HepG2 (cell line): ENCODE results near the gene ARTN. TPM values are rescaled to one million over a fixed set of nuclear protein-coding genes. Genes with fewer than 3 reads are reported as not detected.

ENCODE experiments used
- ASH2L ChIP-seq: fragments of 300-600, 200-600 bp; sonication (generic); IDR thresholded peaks from 2 replicates; pipeline ENCODE4 v1.7.0; 2017; ENCODE audit warnings: low read depth, mild to moderate bottlenecking, moderate library complexity, mixed read lengths, low read length; ENCODE audit not compliant: insufficient read length
- BCLAF1 ChIP-seq: fragments of 450-650 bp; IDR thresholded peaks from 2 replicates; pipeline ENCODE4 v1.6.1; 2017; ENCODE audit warnings: mild to moderate bottlenecking
- CTCF ChIP-seq: sonication (generic); formaldehyde crosslinking; IDR thresholded peaks from 2 replicates; pipeline ENCODE4 v1.5.0; 2020; ENCODE audit warnings: mild to moderate bottlenecking, missing genetic modification reagents, moderate library complexity
- E2F1 ChIP-seq: sonication (generic); formaldehyde crosslinking; IDR thresholded peaks from 2 replicates; pipeline ENCODE4 v1.5.0; 2020; ENCODE audit warnings: missing genetic modification reagents
- HINFP ChIP-seq: sonication (generic); formaldehyde crosslinking; IDR thresholded peaks from 2 replicates; pipeline ENCODE4 v1.4.0; 2020; ENCODE audit warnings: low read depth, mild to moderate bottlenecking, missing genetic modification reagents
- ISL2 ChIP-seq: sonication (generic); formaldehyde crosslinking; IDR thresholded peaks from 2 replicates; pipeline ENCODE4 v1.5.0; 2020; ENCODE audit warnings: missing genetic modification reagents
- JUND ChIP-seq: sonication (generic); formaldehyde crosslinking; IDR thresholded peaks from 2 replicates; pipeline ENCODE4 v1.8.0; 2022; ENCODE audit warnings: mild to moderate bottlenecking, missing genetic modification reagents
- NR2C2 ChIP-seq: sonication (generic); formaldehyde crosslinking; IDR thresholded peaks from 2 replicates; pipeline ENCODE4 v1.4.0; 2020; ENCODE audit warnings: missing genetic modification reagents, mild to moderate bottlenecking, moderate library complexity, borderline replicate concordance
- TAF15 ChIP-seq: fragments of 200-400 bp; formaldehyde crosslinking; IDR thresholded peaks from one replicate; pipeline ENCODE4 v1.6.1; 2018; ENCODE audit warnings: mild to moderate bottlenecking, low read depth, low read length; ENCODE audit not compliant: poor library complexity, severe bottlenecking
- TCF7L2 ChIP-seq: IDR thresholded peaks from 2 replicates; pipeline ENCODE4 v1.6.1; 2011; ENCODE audit warnings: mild to moderate bottlenecking, low read depth, low read length, moderate library complexity
- TMF1 ChIP-seq: sonication (generic); formaldehyde crosslinking; IDR thresholded peaks from 2 replicates; pipeline ENCODE4 v1.8.1; 2022; ENCODE audit warnings: low read depth, missing genetic modification reagents
- TOE1 ChIP-seq: sonication (generic); formaldehyde crosslinking; IDR thresholded peaks from 2 replicates; pipeline ENCODE4 v1.4.0; 2020; ENCODE audit warnings: mild to moderate bottlenecking, missing genetic modification reagents
- YEATS4 ChIP-seq: sonication (generic); formaldehyde crosslinking; IDR thresholded peaks from 2 replicates; pipeline ENCODE4 v1.4.0; 2020; ENCODE audit warnings: missing genetic modification reagents, borderline replicate concordance
- ZBTB37 ChIP-seq: sonication (generic); formaldehyde crosslinking; IDR thresholded peaks from 2 replicates; pipeline ENCODE4 v1.4.0; 2020; ENCODE audit warnings: mild to moderate bottlenecking, missing genetic modification reagents
- ZFP36L2 ChIP-seq: sonication (generic); formaldehyde crosslinking; IDR thresholded peaks from 2 replicates; pipeline ENCODE4 v1.4.0; 2020; ENCODE audit warnings: missing genetic modification reagents
- ZNF12 ChIP-seq: sonication (generic); formaldehyde crosslinking; IDR thresholded peaks from 2 replicates; pipeline ENCODE4 v1.5.0; 2020; ENCODE audit warnings: missing genetic modification reagents
- ZSCAN30 ChIP-seq: sonication (generic); formaldehyde crosslinking; IDR thresholded peaks from 2 replicates; pipeline ENCODE4 v1.5.0; 2020; ENCODE audit warnings: mild to moderate bottlenecking, missing genetic modification reagents
- polyA plus RNA-seq, 8 experiments: library from polyadenylated mRNA; depleted of rRNA in 3 of 8; stranded (reverse) in 7 of 8; unstranded in 1 of 8; fragments of >200 nt; fragmentation: Illumina TruSeq in 4 of 8; extraction: Trizol in 4 of 8; gene quantifications; 2 replicates each; pipeline versions ENCODE4 v1.2.1 to v1.2.3, GENCODE V29; 2011 to 2016; ENCODE audit warnings: low read depth in 4 of 8, missing spikeins in 1 of 8, mixed read lengths in 1 of 8; ENCODE audit not compliant: insufficient read depth in 1 of 8
- total RNA-seq, 5 experiments: library from RNA; depleted of rRNA; stranded (reverse); fragments of >200 nt; fragmentation: Illumina TruSeq; extraction: Trizol; gene quantifications; 2 replicates each; pipeline ENCODE4 v1.2.3, GENCODE V29; 2016; ENCODE audit warnings: low read depth in 1 of 5
- TF ChIP-seq, protein P1 (sequence below): IDR thresholded peaks from 2 replicates; pipeline ENCODE4 v1.6.1; 2016; ENCODE audit warnings: low read depth

ARTN gene
- total and polyA plus RNA-seq, 2 of the 13 experiments (the other 11 are each of a cell fraction or from before 2014, with no cell fraction given), result 0.11 to 0.62 TPM

- TF ChIP-seq ZBTB37 (CRISPR knock-in tag) (no peak), ASH2L (peak; percentile 89), ZSCAN30 (CRISPR knock-in tag) (no peak), TOE1 (CRISPR knock-in tag) (peak; percentile 77; the same call in 1 of the 2 replicates), BCLAF1 (no peak), JUND (no peak), ISL2 (CRISPR knock-in tag) (peak; percentile 51; the same call in 1 of the 2 replicates), CTCF (CRISPR knock-in tag) (peak; percentile 99), YEATS4 (CRISPR knock-in tag) (peak; percentile 94), TAF15 (no peak), HINFP (peak; percentile 83), E2F1 (no peak), NR2C2 (peak; percentile 93), ZNF12 (CRISPR knock-in tag) (0 out of 2 replicates have a peak, but pooled peaks have one; percentile 4), TMF1 (CRISPR knock-in tag) (no peak), TCF7L2 (no peak), ZFP36L2 (CRISPR knock-in tag) (no peak)
- TF ChIP-seq, protein P1, sequence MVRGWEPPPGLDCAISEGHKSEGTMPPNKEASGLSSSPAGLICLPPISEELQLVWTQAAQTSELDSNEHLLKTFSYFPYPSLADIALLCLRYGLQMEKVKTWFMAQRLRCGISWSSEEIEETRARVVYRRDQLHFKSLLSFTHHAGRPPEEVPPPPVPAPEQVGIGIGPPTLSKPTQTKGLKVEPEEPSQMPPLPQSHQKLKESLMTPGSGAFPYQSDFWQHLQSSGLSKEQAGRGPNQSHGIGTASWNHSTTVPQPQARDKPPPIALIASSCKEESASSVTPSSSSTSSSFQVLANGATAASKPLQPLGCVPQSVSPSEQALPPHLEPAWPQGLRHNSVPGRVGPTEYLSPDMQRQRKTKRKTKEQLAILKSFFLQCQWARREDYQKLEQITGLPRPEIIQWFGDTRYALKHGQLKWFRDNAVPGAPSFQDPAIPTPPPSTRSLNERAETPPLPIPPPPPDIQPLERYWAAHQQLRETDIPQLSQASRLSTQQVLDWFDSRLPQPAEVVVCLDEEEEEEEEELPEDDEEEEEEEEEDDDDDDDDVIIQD (CRISPR knock-in tag), result peak; percentile 52; the same call in 1 of the 2 replicates
Observed at GRCh38 chr1:43946236-43947060, 12.8 kb downstream of the ARTN start, which contains the start of gene IPO13 (continued).
